Ishikawa (cell line): ENCODE measurements around the gene TAOK3.

ENCODE experiments used
- CEBPB ChIP-seq: IDR thresholded peaks from 2 replicates; pipeline ENCODE4 v1.6.1; 2012
- CREB1 ChIP-seq: IDR thresholded peaks from 2 replicates; pipeline ENCODE4 v1.6.1; 2012; ENCODE audit warnings: low read depth
- EGR1 ChIP-seq: IDR thresholded peaks from 2 replicates; pipeline ENCODE4 v1.6.1; 2012
- EP300 ChIP-seq: IDR thresholded peaks from 2 replicates; pipeline ENCODE4 v1.6.1; 2012; ENCODE audit warnings: borderline replicate concordance
- FOXM1 ChIP-seq: IDR thresholded peaks from 2 replicates; pipeline ENCODE4 v1.6.1; 2012; ENCODE audit warnings: low read depth, borderline replicate concordance
- MAX ChIP-seq: IDR thresholded peaks from 2 replicates; pipeline ENCODE4 v1.6.1; 2012
- NFIC ChIP-seq: IDR thresholded peaks from 2 replicates; pipeline ENCODE4 v1.6.1; 2012
- RAD21 ChIP-seq: IDR thresholded peaks from 2 replicates; pipeline ENCODE4 v1.6.1; 2012; ENCODE audit warnings: low read depth
- REST ChIP-seq: IDR thresholded peaks from 2 replicates; pipeline ENCODE4 v1.6.1; 2012; ENCODE audit warnings: low read depth, mild to moderate bottlenecking
- TAF1 ChIP-seq: IDR thresholded peaks from 2 replicates; pipeline ENCODE4 v1.6.1; 2012; ENCODE audit warnings: low read depth, mild to moderate bottlenecking
- TCF12 ChIP-seq: IDR thresholded peaks from 2 replicates; pipeline ENCODE4 v1.6.1; 2012; ENCODE audit warnings: low read depth
- TEAD4 ChIP-seq: IDR thresholded peaks from 2 replicates; pipeline ENCODE4 v1.6.1; 2012
- USF1 ChIP-seq: IDR thresholded peaks from 2 replicates; pipeline ENCODE4 v1.6.1; 2012
- YY1 ChIP-seq: IDR thresholded peaks from 2 replicates; pipeline ENCODE4 v1.6.1; 2012; ENCODE audit warnings: low read depth
- ZBTB7A ChIP-seq: IDR thresholded peaks from 2 replicates; pipeline ENCODE4 v1.6.1; 2012; ENCODE audit warnings: low read depth

Gene TAOK3

GRCh38 chr12:118398524-118398923, 25.8 kb upstream of the TAOK3 start:
- TF ChIP-seq EP300, result no peak
- no peak for TF ChIP-seq TAF1
- TF ChIP-seq REST, result no peak

- no peak for TF ChIP-seq FOXM1
- TF ChIP-seq NFIC, result no peak
- TF ChIP-seq YY1, result no peak
- TF ChIP-seq CREB1, result no peak
- no peak for TF ChIP-seq EGR1
- no peak for TF ChIP-seq TAF1
- no peak for TF ChIP-seq MAX
- TF ChIP-seq EP300, result no peak
- TF ChIP-seq TCF12, result no peak
- TF ChIP-seq CEBPB, result no peak
- TF ChIP-seq REST, result no peak
- no peak for TF ChIP-seq TEAD4
- TF ChIP-seq USF1, result no peak
- TF ChIP-seq RAD21, result no peak
- TF ChIP-seq ZBTB7A, result no peak
Measured at GRCh38 chr12:118397708-118398440, 25.2 kb upstream of the TAOK3 start.

- TF ChIP-seq RAD21 (no peak), EP300 (no peak), FOXM1 (no peak), TCF12 (no peak), YY1 (no peak), TEAD4 (no peak), ZBTB7A (no peak), TAF1 (no peak), REST (no peak), EGR1 (no peak), CEBPB (no peak), MAX (no peak), USF1 (no peak), CREB1 (no peak), NFIC (no peak)
Measured at GRCh38 chr12:118391836-118392235, 19.1 kb upstream of the TAOK3 start.

- TF ChIP-seq EP300, result no peak
- no peak for TF ChIP-seq REST
- no peak for TF ChIP-seq EGR1
- TF ChIP-seq TEAD4, result no peak
- TF ChIP-seq FOXM1, result no peak
- no peak for TF ChIP-seq ZBTB7A
- TF ChIP-seq USF1, result no peak
- TF ChIP-seq TAF1, result no peak
- no peak for TF ChIP-seq CEBPB
- no peak for TF ChIP-seq MAX
Measured at GRCh38 chr12:118391424-118391823, 18.7 kb upstream of the TAOK3 start.
